ENCODE measurements around the gene NUCB1. TPM values are rescaled to one million over a fixed set of nuclear protein-coding genes. Genes with fewer than 3 reads are reported as not detected.

NUCB1 gene
- total RNA-seq, 1 experiment from 2014 or later, result 142 TPM

GRCh38 chr19:48950830-48951519, 50.9 kb downstream of the NUCB1 start:
- ChIA-PET CTCF (interaction anchor here (0.5 kb wide), 1 partner anchor 15 kb away, joined by 4 read pairs; no protein-coding TSS in a partner anchor), POLR2A (interaction anchor here (1.0 to 1.5 kb wide), 2 partner anchors 11 to 79 kb away, joined by 3 to 4 read pairs; no protein-coding TSS in a partner anchor)
- Mint-ChIP-seq H3K27me3 (ENCODE audit: insufficient read depth, unreplicated experiment) (no peaks in the 10 kb centered on the region), H3K27ac (ENCODE audit: unreplicated experiment) (no peak overlapping the region), H3K36me3 (ENCODE audit: insufficient read depth, unreplicated experiment) (peaks cover 19% of the 10 kb centered on the region), H3K4me3 (ENCODE audit: unreplicated experiment) (no peak overlapping the region), H3K9me3 (ENCODE audit: unreplicated experiment) (peaks cover 10% of the 10 kb centered on the region), H3K4me1 (ENCODE audit: low read depth, unreplicated experiment) (no peaks in the 10 kb centered on the region)
- H3K4me3 ChIP-seq (ENCODE audit: low read depth, low read length), result no peak overlapping the region
- H3K27me3 ChIP-seq (replicated peaks; ENCODE audit: control insufficient read depth, insufficient read depth, low read length), result no peaks in the 10 kb centered on the region
- no peaks in the 10 kb centered on the region; the same call in 1 of the 2 replicates for H3K36me3 ChIP-seq (ENCODE audit: control insufficient read depth, insufficient read depth, low read length)
- BruUV-seq (replicated peaks), result no TSS peak
- no peak for DNase-seq
- H3K4me1 ChIP-seq, result peaks cover 8% of the 10 kb centered on the region
- H3K9me3 ChIP-seq, result peaks cover 20% of the 10 kb centered on the region
- intact Hi-C loops (cut with micrococcal nuclease; ENCODE audit: unreplicated experiment), result no loop called here
- TF ChIP-seq CTCF (IDR thresholded peaks at IDR 0.05; ENCODE audit: insufficient read depth in 1 of 2, low read depth in 1 of 2, low read length in 1 of 2, severe bottlenecking in 1 of 2, unreplicated experiment in 1 of 2), result no peak

- H3K4me3 ChIP-seq (ENCODE audit: low read depth, low read length), result no peak overlapping the region
- Mint-ChIP-seq H3K27me3 (ENCODE audit: insufficient read depth, unreplicated experiment) (no peaks in the 10 kb centered on the region), H3K27ac (ENCODE audit: unreplicated experiment) (no peak overlapping the region), H3K9me3 (ENCODE audit: unreplicated experiment) (peaks cover 10% of the 10 kb centered on the region), H3K36me3 (ENCODE audit: insufficient read depth, unreplicated experiment) (peaks cover 39% of the 10 kb centered on the region), H3K4me1 (ENCODE audit: low read depth, unreplicated experiment) (peaks cover 6% of the 10 kb centered on the region), H3K4me3 (ENCODE audit: unreplicated experiment) (no peak overlapping the region)
- CTCF ChIA-PET, result interaction anchor here (0.7 kb wide), 1 partner anchor 20 kb away, joined by 3 read pairs; the partner anchor contains the start of gene DHDH
- H3K36me3 ChIP-seq (ENCODE audit: control insufficient read depth, insufficient read depth, low read length), result peaks cover 2% of the 10 kb centered on the region; the same call in 1 of the 2 replicates
- no peak for DNase-seq
- intact Hi-C loops (cut with micrococcal nuclease; ENCODE audit: unreplicated experiment), result no loop called here
- H3K4me1 ChIP-seq, result peaks cover 8% of the 10 kb centered on the region
- no peak for TF ChIP-seq CTCF (IDR thresholded peaks at IDR 0.05; ENCODE audit: insufficient read depth in 1 of 2, low read depth in 1 of 2, low read length in 1 of 2, severe bottlenecking in 1 of 2, unreplicated experiment in 1 of 2)
- POLR2A ChIA-PET, result interaction anchor here (1.0 to 1.1 kb wide), 2 partner anchors 10 to 20 kb away, joined by 3 to 5 read pairs; partner anchors contain the start of gene DHDH
- BruUV-seq (replicated peaks), result no TSS peak
- H3K27me3 ChIP-seq (replicated peaks; ENCODE audit: control insufficient read depth, insufficient read depth, low read length), result no peaks in the 10 kb centered on the region
- H3K9me3 ChIP-seq, result peaks cover 2% of the 10 kb centered on the region; the same call in 1 of the 2 replicates
Measured at GRCh38 chr19:48953141-48953540, 53.0 kb downstream of the NUCB1 start.

GRCh38 chr19:48953990-48954594, 54.0 kb downstream of the NUCB1 start:
- no peaks in the 10 kb centered on the region for H3K9me3 ChIP-seq
- peaks cover under 1% of the 10 kb centered on the region for H3K9me3 Mint-ChIP-seq (ENCODE audit: unreplicated experiment)
- H3K27me3 ChIP-seq (replicated peaks; ENCODE audit: control insufficient read depth, insufficient read depth, low read length), result no peaks in the 10 kb centered on the region
- peaks cover 42% of the 10 kb centered on the region for H3K36me3 Mint-ChIP-seq (ENCODE audit: insufficient read depth, unreplicated experiment)
- no peak for TF ChIP-seq CTCF (IDR thresholded peaks at IDR 0.05; ENCODE audit: insufficient read depth in 1 of 2, low read depth in 1 of 2, low read length in 1 of 2, severe bottlenecking in 1 of 2, unreplicated experiment in 1 of 2)
- intact Hi-C loops (cut with micrococcal nuclease; ENCODE audit: unreplicated experiment), result loop anchor here (1.0 to 2.0 kb wide), 2 partner anchors 21 to 53 kb away; partner anchors contain the start of genes DHDH and NUCB1
- CTCF ChIA-PET, result interaction anchor here (0.7 to 1.5 kb wide), 6 partner anchors 17 to 621 kb away, joined by 3 to 10 read pairs (median 4); partner anchors contain the start of genes GYS1, LIN7B and RUVBL2
- peak overlapping the region; percentile 85 for H3K4me3 Mint-ChIP-seq (ENCODE audit: unreplicated experiment)
- peaks cover 2% of the 10 kb centered on the region; the same call in 1 of the 2 replicates for H3K36me3 ChIP-seq (ENCODE audit: control insufficient read depth, insufficient read depth, low read length)
- POLR2A ChIA-PET, result interaction anchor here (0.6 to 1.3 kb wide), 9 partner anchors 10 to 174 kb away, joined by 3 to 12 read pairs (median 4); partner anchors contain the start of genes NUCB1 and PPP1R15A
- peak overlapping the region; percentile 70 for H3K4me3 ChIP-seq (ENCODE audit: low read depth, low read length)
- H3K4me1 ChIP-seq, result peaks cover 8% of the 10 kb centered on the region
- peaks cover 6% of the 10 kb centered on the region for H3K4me1 Mint-ChIP-seq (ENCODE audit: low read depth, unreplicated experiment)
- no peak for DNase-seq
- H3K27me3 Mint-ChIP-seq (ENCODE audit: insufficient read depth, unreplicated experiment), result no peaks in the 10 kb centered on the region
- H3K27ac Mint-ChIP-seq (ENCODE audit: unreplicated experiment), result peak overlapping the region; percentile 91
- TSS peak; percentile 82 for BruUV-seq (replicated peaks)
